Lower leg skin (tissue), 4 donors: Measurements from ENCODE around the gene CATSPER1. TPM values are rescaled to one million over a fixed set of nuclear protein-coding genes. Genes with fewer than 3 reads are reported as not detected.

Source experiments
- DNase-seq, 2 donors: peaks; one replicate each; pipeline ENCODE4 v3.0.0-alpha.2; 2019; ENCODE audit warnings: low spot score in 2 of 2
- H3K4me3 ChIP-seq: fragments of 200-600 bp; sonication (generic); 2 replicates; pipeline ENCODE4 v1.5.1; 2017; ENCODE audit warnings: mild to moderate bottlenecking, low read depth; ENCODE audit not compliant: poor library complexity, severe bottlenecking
- POLR2A ChIP-seq, 2 donors: fragments of 450-650 bp; IDR thresholded peaks; one replicate each; pipeline ENCODE4 v1.6.1; 2016 to 2017; ENCODE audit warnings: antibody characterized with exemption in 2 of 2, mild to moderate bottlenecking in 1 of 2, moderate library complexity in 1 of 2
- WGBS, 2 donors: methylation state at CpG; one replicate each; pipeline ENCODE4 v1.1.5; 2018; 5-methylcytosine and 5-hydroxymethylcytosine counted together
- intact Hi-C: fragments of 100-400 bp; cut with DNase I; formaldehyde crosslinking; loops from one replicate; pipeline ENCODE4 v1.15.0; 2023; ENCODE audit warnings: low total_unique reads
- total RNA-seq, 4 donors: library from RNA; depleted of rRNA; stranded (reverse); fragments of >200 nt; gene quantifications; one replicate each; pipeline ENCODE4 v1.1.0, GENCODE V29; 2016
- TF ChIP-seq, protein P1 (sequence below), 3 donors: fragments of 450-650 bp; IDR thresholded peaks; one replicate each; pipeline ENCODE4 v1.5.1; 2016; ENCODE audit warnings: antibody characterized with exemption in 3 of 3, mild to moderate bottlenecking in 3 of 3, moderate library complexity in 2 of 3

Gene CATSPER1
- total RNA-seq, 4 donors from 2014 or later, result not detected

GRCh38 chr11:66044757-66045156 is 18.5 kb upstream of the CATSPER1 start:
- H3K4me3 ChIP-seq, result no peak overlapping the region
- TF ChIP-seq, protein P1, sequence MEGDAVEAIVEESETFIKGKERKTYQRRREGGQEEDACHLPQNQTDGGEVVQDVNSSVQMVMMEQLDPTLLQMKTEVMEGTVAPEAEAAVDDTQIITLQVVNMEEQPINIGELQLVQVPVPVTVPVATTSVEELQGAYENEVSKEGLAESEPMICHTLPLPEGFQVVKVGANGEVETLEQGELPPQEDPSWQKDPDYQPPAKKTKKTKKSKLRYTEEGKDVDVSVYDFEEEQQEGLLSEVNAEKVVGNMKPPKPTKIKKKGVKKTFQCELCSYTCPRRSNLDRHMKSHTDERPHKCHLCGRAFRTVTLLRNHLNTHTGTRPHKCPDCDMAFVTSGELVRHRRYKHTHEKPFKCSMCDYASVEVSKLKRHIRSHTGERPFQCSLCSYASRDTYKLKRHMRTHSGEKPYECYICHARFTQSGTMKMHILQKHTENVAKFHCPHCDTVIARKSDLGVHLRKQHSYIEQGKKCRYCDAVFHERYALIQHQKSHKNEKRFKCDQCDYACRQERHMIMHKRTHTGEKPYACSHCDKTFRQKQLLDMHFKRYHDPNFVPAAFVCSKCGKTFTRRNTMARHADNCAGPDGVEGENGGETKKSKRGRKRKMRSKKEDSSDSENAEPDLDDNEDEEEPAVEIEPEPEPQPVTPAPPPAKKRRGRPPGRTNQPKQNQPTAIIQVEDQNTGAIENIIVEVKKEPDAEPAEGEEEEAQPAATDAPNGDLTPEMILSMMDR (IDR thresholded peaks at IDR 0.05), result no peak
- TF ChIP-seq POLR2A (IDR thresholded peaks at IDR 0.05), result no peak
- no peak for DNase-seq
- 59 to 63% methylated on average over 6 of the region's 6 CpGs for WGBS, 2 donors
- intact Hi-C loops, result no loop called here

DNA sequence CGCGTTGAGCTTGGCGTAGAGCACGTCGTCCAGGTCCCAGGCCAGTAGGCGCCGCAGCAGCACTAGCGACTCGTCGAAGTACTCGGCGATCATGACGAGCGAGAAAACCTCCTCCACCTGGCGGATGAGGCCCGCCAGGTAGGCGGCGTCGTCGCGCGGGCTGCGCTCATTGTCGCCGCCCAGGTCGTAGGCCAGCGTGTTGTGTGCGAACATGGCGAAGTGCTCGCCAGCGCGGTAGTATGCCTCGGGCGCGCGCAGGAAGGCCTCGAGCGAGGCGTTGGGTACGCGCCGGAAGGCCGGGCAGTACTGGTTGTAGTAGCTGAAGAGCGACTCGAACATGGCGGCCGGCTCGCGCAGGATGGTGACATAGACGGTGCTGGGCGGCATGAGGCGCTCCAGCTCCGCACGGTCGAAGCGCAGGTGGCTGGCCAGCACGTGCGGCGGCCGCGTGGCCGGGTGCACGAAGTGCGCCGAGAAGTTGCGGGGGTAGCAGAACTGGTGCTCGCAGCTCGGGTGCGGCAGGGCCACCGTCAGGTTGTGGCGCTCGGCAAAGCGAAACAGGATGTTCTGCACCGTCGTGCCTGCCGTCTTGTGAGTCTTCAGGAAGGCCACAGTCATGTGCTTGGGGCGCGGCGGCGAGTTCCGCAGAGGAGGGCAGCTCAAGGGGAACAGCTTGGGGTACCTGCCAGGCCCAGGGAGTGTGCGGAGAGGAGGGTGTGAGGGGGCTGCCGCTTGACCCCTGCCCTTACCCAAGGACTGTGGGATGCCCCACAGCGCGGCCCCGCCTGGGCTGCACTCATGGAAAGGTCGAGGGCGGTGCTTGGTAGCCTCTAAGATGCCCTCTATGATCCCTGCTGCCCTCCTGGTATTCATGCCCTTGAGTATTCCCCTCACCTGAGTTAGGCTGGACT is 17.0 kb upstream of the CATSPER1 start:
- no peak for DNase-seq
- 96% methylated on average over 85 to 88 of the region's 88 CpGs for WGBS, 2 donors
- no peak for TF ChIP-seq POLR2A (IDR thresholded peaks at IDR 0.05)
- TF ChIP-seq, protein P1 (IDR thresholded peaks at IDR 0.05), result no peak

GRCh38 chr11:66042227-66042995 is 16.1 kb upstream of the CATSPER1 start:
- no peak for DNase-seq
- 95 to 97% methylated on average over 71 to 74 of the region's 81 CpGs for WGBS, 2 donors
- intact Hi-C loops, result no loop called here
- no peak for TF ChIP-seq POLR2A (IDR thresholded peaks at IDR 0.05)
- TF ChIP-seq, protein P1 (IDR thresholded peaks at IDR 0.05), result no peak
- no peak overlapping the region for H3K4me3 ChIP-seq

More for the DNA sequence above, 17.0 kb upstream of the CATSPER1 start:
- intact Hi-C loops, result no loop called here
- H3K4me3 ChIP-seq, result no peak overlapping the region

GRCh38 chr11:66039765-66040164 is 13.5 kb upstream of the CATSPER1 start:
- H3K4me3 ChIP-seq, result no peak overlapping the region
- no peak for TF ChIP-seq POLR2A (IDR thresholded peaks at IDR 0.05)
- TF ChIP-seq, protein P1 (IDR thresholded peaks at IDR 0.05), result no peak
- intact Hi-C loops, result no loop called here
- WGBS, 2 donors, result 79 to 83% methylated on average over 3 of the region's 3 CpGs
- DNase-seq, result no peak

DNA sequence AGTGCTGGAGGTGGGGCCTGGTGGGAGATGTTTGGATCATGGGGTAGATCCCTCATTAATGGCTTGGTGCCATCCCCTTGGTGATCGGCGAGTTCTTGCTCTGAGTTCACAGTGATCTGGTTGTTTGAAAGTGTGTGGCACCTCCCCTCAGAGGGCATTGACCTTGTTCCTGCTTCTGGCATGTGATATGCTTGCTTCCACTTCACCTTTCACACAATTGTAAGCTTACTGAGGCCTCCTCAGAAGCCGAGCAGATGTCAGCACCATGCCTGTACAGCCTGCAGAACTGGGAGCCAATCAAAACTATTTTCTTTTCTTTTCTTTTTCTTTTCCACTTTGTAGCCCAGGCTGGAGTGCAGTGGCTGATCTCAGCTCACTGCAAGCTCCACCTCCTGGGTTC is 11.0 kb upstream of the CATSPER1 start:
- no peak overlapping the region for H3K4me3 ChIP-seq
- WGBS, 2 donors, result 92 to 95% methylated on average over 3 of the region's 3 CpGs
- intact Hi-C loops, result no loop called here
- no peak for TF ChIP-seq POLR2A (IDR thresholded peaks at IDR 0.05)
- TF ChIP-seq, protein P1 (IDR thresholded peaks at IDR 0.05), result no peak
- no peak for DNase-seq
